ENCODE measurements around the gene RFPL2.

- TF ChIP-seq CTCF (IDR thresholded peaks at IDR 0.05) (no peak), POLR2A (IDR thresholded peaks at IDR 0.05) (no peak)
Observed at GRCh38 chr22:32236970-32237369, 32.1 kb upstream of the RFPL2 start.
